ENCODE results near the gene TCIRG1. TPM values are rescaled to one million over a fixed set of nuclear protein-coding genes. Genes with fewer than 3 reads are reported as not detected.

Gene TCIRG1
- total and polyA plus RNA-seq, 2 of the 13 experiments (the other 11 are each of a cell fraction or from before 2014, with no cell fraction given), result 48.0 to 69.6 TPM

DNA sequence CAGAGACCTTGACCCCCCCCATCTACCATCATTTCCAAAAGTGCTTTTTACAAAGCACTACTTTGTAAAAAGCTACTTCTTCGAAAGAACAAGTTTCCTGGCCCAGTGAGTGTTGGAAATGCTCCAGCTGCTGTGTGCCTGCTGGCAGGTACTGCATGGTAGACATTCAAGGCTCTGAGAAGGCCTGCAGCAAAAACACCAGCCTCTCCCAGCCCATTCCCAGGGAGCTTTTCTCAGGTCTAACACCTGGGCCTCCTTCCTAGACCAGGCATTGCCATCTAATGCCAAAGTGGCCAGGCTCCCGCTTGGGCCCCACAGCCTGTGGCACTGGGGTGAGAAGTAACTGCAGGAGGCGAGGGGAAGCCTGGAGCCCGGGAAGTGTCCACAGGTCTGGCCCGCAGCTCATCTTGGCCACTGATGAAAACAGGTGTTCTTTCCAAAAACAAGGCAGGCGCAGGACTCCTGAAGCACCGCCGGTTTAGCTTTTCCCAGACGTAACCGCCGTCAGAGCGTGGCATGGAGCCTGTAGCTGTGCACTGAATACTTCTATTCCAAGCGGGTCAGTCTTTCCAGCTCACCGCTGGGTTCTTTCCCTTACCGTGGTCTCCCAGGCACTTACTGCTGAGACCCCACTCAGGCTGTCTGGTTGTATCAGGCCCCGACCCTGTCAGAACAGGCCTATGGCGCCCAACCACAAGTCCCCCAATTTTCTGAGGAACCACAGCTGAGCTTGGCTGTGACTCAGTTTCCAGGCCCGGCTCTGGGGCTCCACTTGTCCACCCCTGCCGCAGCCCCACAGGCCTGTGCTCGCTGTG, 1.2 kb upstream of the TCIRG1 start (continued):
- TF ChIP-seq ZNF205 (CRISPR knock-in tag; IDR thresholded peaks at IDR 0.05), result no peak
- TF ChIP-seq PRMT3 (CRISPR knock-in tag; IDR thresholded peaks at IDR 0.05; ENCODE audit: borderline replicate concordance, low read depth), result no peak
- TF ChIP-seq BORCS8-MEF2B (CRISPR knock-in tag; IDR thresholded peaks at IDR 0.05), result no peak; the same call in 1 of the 2 replicates
- 0 out of 2 replicates have a peak, but pooled peaks have one; percentile 12 for TF ChIP-seq FOXO1 (CRISPR knock-in tag; IDR thresholded peaks at IDR 0.05)
- TF ChIP-seq ZNF329 (CRISPR knock-in tag; IDR thresholded peaks at IDR 0.05; ENCODE audit: low read depth), result no peak
- TF ChIP-seq ZNF292 (CRISPR knock-in tag; IDR thresholded peaks at IDR 0.05; ENCODE audit: borderline replicate concordance, low read depth), result no peak
- TF ChIP-seq, protein P1, sequence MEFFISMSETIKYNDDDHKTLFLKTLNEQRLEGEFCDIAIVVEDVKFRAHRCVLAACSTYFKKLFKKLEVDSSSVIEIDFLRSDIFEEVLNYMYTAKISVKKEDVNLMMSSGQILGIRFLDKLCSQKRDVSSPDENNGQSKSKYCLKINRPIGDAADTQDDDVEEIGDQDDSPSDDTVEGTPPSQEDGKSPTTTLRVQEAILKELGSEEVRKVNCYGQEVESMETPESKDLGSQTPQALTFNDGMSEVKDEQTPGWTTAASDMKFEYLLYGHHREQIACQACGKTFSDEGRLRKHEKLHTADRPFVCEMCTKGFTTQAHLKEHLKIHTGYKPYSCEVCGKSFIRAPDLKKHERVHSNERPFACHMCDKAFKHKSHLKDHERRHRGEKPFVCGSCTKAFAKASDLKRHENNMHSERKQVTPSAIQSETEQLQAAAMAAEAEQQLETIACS (CRISPR knock-in tag; IDR thresholded peaks at IDR 0.05), result no peak
- TF ChIP-seq ZSCAN29 (CRISPR knock-in tag; conservative IDR thresholded peaks at IDR 0.05), result no peak
- TF ChIP-seq MIER3 (CRISPR knock-in tag; IDR thresholded peaks at IDR 0.05; ENCODE audit: borderline replicate concordance), result no peak
- TF ChIP-seq, protein P2, sequence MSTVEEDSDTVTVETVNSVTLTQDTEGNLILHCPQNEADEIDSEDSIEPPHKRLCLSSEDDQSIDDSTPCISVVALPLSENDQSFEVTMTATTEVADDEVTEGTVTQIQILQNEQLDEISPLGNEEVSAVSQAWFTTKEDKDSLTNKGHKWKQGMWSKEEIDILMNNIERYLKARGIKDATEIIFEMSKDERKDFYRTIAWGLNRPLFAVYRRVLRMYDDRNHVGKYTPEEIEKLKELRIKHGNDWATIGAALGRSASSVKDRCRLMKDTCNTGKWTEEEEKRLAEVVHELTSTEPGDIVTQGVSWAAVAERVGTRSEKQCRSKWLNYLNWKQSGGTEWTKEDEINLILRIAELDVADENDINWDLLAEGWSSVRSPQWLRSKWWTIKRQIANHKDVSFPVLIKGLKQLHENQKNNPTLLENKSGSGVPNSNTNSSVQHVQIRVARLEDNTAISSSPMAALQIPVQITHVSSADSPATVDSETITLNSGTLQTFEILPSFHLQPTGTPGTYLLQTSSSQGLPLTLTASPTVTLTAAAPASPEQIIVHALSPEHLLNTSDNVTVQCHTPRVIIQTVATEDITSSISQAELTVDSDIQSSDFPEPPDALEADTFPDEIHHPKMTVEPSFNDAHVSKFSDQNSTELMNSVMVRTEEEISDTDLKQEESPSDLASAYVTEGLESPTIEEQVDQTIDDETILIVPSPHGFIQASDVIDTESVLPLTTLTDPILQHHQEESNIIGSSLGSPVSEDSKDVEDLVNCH (CRISPR knock-in tag; IDR thresholded peaks at IDR 0.05), result no peak
- TF ChIP-seq FOXJ3 (CRISPR knock-in tag; IDR thresholded peaks at IDR 0.05; ENCODE audit: borderline replicate concordance), result no peak
- TF ChIP-seq, protein P3, sequence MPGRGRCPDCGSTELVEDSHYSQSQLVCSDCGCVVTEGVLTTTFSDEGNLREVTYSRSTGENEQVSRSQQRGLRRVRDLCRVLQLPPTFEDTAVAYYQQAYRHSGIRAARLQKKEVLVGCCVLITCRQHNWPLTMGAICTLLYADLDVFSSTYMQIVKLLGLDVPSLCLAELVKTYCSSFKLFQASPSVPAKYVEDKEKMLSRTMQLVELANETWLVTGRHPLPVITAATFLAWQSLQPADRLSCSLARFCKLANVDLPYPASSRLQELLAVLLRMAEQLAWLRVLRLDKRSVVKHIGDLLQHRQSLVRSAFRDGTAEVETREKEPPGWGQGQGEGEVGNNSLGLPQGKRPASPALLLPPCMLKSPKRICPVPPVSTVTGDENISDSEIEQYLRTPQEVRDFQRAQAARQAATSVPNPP (CRISPR knock-in tag; IDR thresholded peaks at IDR 0.05), result peak; percentile 40; the same call in 1 of the 2 replicates
- no peak for TF ChIP-seq ZNF510 (CRISPR knock-in tag; IDR thresholded peaks at IDR 0.05; ENCODE audit: low read depth)
- no peak for TF ChIP-seq AGO1 (IDR thresholded peaks at IDR 0.05; ENCODE audit: low read depth, low read length, poor library complexity, severe bottlenecking)
- TF ChIP-seq ATM (IDR thresholded peaks at IDR 0.05; ENCODE audit: borderline replicate concordance), result no peak
- TF ChIP-seq, protein P4, sequence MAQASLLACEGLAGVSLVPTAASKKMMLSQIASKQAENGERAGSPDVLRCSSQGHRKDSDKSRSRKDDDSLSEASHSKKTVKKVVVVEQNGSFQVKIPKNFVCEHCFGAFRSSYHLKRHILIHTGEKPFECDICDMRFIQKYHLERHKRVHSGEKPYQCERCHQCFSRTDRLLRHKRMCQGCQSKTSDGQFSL (CRISPR knock-in tag; IDR thresholded peaks at IDR 0.05), result peak; percentile 25; the same call in 1 of the 2 replicates
- TF ChIP-seq, protein P5, sequence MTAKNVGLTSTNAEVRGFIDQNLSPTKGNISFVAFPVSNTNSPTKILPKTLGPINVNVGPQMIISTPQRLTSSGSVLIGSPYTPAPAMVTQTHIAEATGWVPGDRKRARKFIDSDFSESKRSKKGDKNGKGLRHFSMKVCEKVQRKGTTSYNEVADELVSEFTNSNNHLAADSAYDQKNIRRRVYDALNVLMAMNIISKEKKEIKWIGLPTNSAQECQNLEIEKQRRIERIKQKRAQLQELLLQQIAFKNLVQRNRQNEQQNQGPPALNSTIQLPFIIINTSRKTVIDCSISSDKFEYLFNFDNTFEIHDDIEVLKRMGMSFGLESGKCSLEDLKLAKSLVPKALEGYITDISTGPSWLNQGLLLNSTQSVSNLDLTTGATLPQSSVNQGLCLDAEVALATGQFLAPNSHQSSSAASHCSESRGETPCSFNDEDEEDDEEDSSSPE (CRISPR knock-in tag; IDR thresholded peaks at IDR 0.05), result 0 out of 2 replicates have a peak, but pooled peaks have one; percentile 3
- no peak for TF ChIP-seq ZNF557 (CRISPR knock-in tag; IDR thresholded peaks at IDR 0.05)
- no peak for TF ChIP-seq HOXA5 (CRISPR knock-in tag; IDR thresholded peaks at IDR 0.05)
- no peak for TF ChIP-seq IRF2 (CRISPR knock-in tag; IDR thresholded peaks at IDR 0.05)
- no peak for TF ChIP-seq ZBTB20 (CRISPR knock-in tag; IDR thresholded peaks at IDR 0.05; ENCODE audit: borderline replicate concordance, low read depth)

Data from HepG2 (cell line).